NOMO-1 (cell line): ENCODE measurements around the gene HOXA13.

Experiments used
- DNase-seq, 2 experiments: peaks; one replicate each; lab custom pipeline; 2025; ENCODE audit not compliant: unreplicated experiment in 2 of 2; lab: John Stamatoyannopoulos, UW

Gene HOXA13

GRCh38 chr7:27208998-27209397 lies 9.1 kb upstream of the HOXA13 start:
- DNase-seq, result no peak

GRCh38 chr7:27207348-27207985 lies 7.6 kb upstream of the HOXA13 start:
- no peak for DNase-seq

GRCh38 chr7:27205325-27206280 lies 5.7 kb upstream of the HOXA13 start:
- DNase-seq, result no peak

GRCh38 chr7:27204851-27205322 lies 5.0 kb upstream of the HOXA13 start:
- DNase-seq, result no peak

GRCh38 chr7:27203964-27204594 lies 4.2 kb upstream of the HOXA13 start:
- no peak for DNase-seq

- DNase-seq, result no peak
Observed at GRCh38 chr7:27203365-27203953, 3.6 kb upstream of the HOXA13 start.

- DNase-seq, result no peak
Observed at GRCh38 chr7:27202862-27203134, 2.9 kb upstream of the HOXA13 start.

- DNase-seq, result no peak
Observed at GRCh38 chr7:27202018-27202861, 2.3 kb upstream of the HOXA13 start.

- no peak for DNase-seq
Observed at GRCh38 chr7:27201580-27202017, 1.7 kb upstream of the HOXA13 start.

- peak; percentile 68 to 83 for DNase-seq
Observed at GRCh38 chr7:27200761-27201579, 1.1 kb upstream of the HOXA13 start.

- DNase-seq, result peak in 1 of 2 experiments; percentile 26
Observed at GRCh38 chr7:27198871-27199801, 755 bp downstream of the HOXA13 start.

- DNase-seq, result no peak
Observed at GRCh38 chr7:27198138-27198841, 1.6 kb downstream of the HOXA13 start.

GRCh38 chr7:27197137-27198042 lies 2.5 kb downstream of the HOXA13 start:
- DNase-seq, result peak in 1 of 2 experiments; percentile 24

GRCh38 chr7:27196287-27196767 lies 3.6 kb downstream of the HOXA13 start:
- peak; percentile 23 to 77 for DNase-seq

- peak in 1 of 2 experiments; percentile 35 for DNase-seq
Observed at GRCh38 chr7:27194686-27195379, 5.1 kb downstream of the HOXA13 start.

GRCh38 chr7:27194002-27194352 lies 5.9 kb downstream of the HOXA13 start:
- no peak for DNase-seq
